GM12878 (cell line): Measurements from ENCODE around the gene CALR. TPM values are rescaled to one million over a fixed set of nuclear protein-coding genes. Genes with fewer than 3 reads are reported as not detected.

Experiments used
- ASH2L ChIP-seq: fragments of 300-600, 200-600 bp; sonication (generic); IDR thresholded peaks from 2 replicates; pipeline ENCODE4 v1.6.1; 2017; ENCODE audit warnings: low read depth, mild to moderate bottlenecking, borderline replicate concordance
- HDAC6 ChIP-seq: fragments of 200-600 bp; sonication (generic); IDR thresholded peaks from one replicate; pipeline ENCODE4 v1.8.0; 2017; ENCODE audit warnings: antibody characterized with exemption; ENCODE audit not compliant: unreplicated experiment
- KLF5 ChIP-seq: fragments of 450-650 bp; IDR thresholded peaks from 2 replicates; pipeline ENCODE4 v1.6.1; 2014; ENCODE audit warnings: mild to moderate bottlenecking; ENCODE audit not compliant: partially characterized antibody
- MTA3 ChIP-seq: IDR thresholded peaks from 2 replicates; pipeline ENCODE4 v1.6.1; 2012; ENCODE audit warnings: low read length, inconsistent platforms, borderline replicate concordance
- RCOR1 ChIP-seq: conservative IDR thresholded peaks from 2 replicates; pipeline ENCODE4 v1.6.1; 2012; ENCODE audit warnings: low read depth, low read length, improper control_type of control experiment
- SMC3 ChIP-seq: IDR thresholded peaks from 2 replicates; pipeline ENCODE4 v1.6.1; 2011; ENCODE audit warnings: low read length, improper control_type of control experiment, borderline replicate concordance
- SREBF2 ChIP-seq: IDR thresholded peaks from 2 replicates; pipeline ENCODE4 v1.6.1; 2012; ENCODE audit warnings: mild to moderate bottlenecking, low read length
- TARDBP ChIP-seq: IDR thresholded peaks from 2 replicates; pipeline ENCODE4 v1.6.1; 2016; ENCODE audit warnings: borderline replicate concordance
- polyA plus RNA-seq, 11 experiments: library from polyadenylated mRNA; depleted of rRNA in 4 of 11; unstranded in 6 of 11; stranded (reverse) in 5 of 11; fragments of >200 nt; fragmentation: Nextera tagmentation in 4 of 11; fragmentation: Illumina TruSeq in 1 of 11; extraction: Ambion mirVana in 4 of 11; extraction: Trizol in 1 of 11; gene quantifications; 1 replicate in 1 of 11; 2 replicates in 10 of 11; pipeline versions ENCODE4 v1.2.1 to v1.2.3, GENCODE V29; 2011 to 2016; ENCODE audit warnings: inconsistent platforms in 2 of 11, missing spikeins in 2 of 11, low read depth in 1 of 11
- total RNA-seq, 4 experiments: library from RNA; depleted of rRNA in 3 of 4; stranded (reverse); fragments of >200 nt in 3 of 4; fragmentation: Illumina TruSeq in 1 of 4; extraction: Trizol in 1 of 4; gene quantifications; 2 replicates each; pipeline versions ENCODE4 v1.2.1 to v1.2.3, GENCODE V29; 2013 to 2021
- TF ChIP-seq, protein P1 (sequence below): IDR thresholded peaks from 2 replicates; pipeline ENCODE4 v1.6.1; 2012; ENCODE audit warnings: improper control_type of control experiment, low read depth, low read length; ENCODE audit not compliant: insufficient replicate concordance
- TF ChIP-seq, protein P2 (sequence below): fragments of 450-650 bp; conservative IDR thresholded peaks from 2 replicates; pipeline ENCODE4 v1.6.1; 2017; ENCODE audit warnings: mild to moderate bottlenecking, moderate library complexity
- TF ChIP-seq, protein P3 (sequence below): fragments of 450-650 bp; formaldehyde crosslinking; IDR thresholded peaks from 2 replicates; pipeline ENCODE4 v1.4.0; 2020; ENCODE audit warnings: mild to moderate bottlenecking, moderate library complexity

Gene CALR
- total and polyA plus RNA-seq, 10 of the 15 experiments (the other 5 are each of a cell fraction or from before 2014, with no cell fraction given) = 202 to 1,451 (median 749) TPM

DNA sequence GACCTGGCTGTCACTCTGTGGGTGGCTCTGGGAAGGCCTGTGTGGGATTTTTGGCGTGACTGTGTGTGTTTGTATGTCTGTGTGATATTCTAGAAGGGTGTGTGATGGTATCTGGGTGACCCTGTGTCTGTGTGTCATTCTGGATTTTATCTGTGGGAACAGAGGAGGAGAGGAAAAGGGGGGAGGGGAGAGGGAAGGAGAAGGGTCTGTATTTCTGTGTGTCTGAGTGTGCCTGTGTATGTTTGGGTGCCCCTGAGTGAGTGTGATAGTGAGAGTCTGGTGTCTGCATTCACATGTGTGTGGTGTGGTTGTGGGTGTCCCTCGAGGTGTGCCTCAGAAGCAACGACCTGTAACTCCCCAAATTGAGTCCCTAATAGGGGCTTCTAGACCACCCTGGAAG is 48.8 kb downstream of the CALR start (continued):
- TF ChIP-seq KLF5 = no peak
- no peak for TF ChIP-seq MTA3
- TF ChIP-seq, protein P1, sequence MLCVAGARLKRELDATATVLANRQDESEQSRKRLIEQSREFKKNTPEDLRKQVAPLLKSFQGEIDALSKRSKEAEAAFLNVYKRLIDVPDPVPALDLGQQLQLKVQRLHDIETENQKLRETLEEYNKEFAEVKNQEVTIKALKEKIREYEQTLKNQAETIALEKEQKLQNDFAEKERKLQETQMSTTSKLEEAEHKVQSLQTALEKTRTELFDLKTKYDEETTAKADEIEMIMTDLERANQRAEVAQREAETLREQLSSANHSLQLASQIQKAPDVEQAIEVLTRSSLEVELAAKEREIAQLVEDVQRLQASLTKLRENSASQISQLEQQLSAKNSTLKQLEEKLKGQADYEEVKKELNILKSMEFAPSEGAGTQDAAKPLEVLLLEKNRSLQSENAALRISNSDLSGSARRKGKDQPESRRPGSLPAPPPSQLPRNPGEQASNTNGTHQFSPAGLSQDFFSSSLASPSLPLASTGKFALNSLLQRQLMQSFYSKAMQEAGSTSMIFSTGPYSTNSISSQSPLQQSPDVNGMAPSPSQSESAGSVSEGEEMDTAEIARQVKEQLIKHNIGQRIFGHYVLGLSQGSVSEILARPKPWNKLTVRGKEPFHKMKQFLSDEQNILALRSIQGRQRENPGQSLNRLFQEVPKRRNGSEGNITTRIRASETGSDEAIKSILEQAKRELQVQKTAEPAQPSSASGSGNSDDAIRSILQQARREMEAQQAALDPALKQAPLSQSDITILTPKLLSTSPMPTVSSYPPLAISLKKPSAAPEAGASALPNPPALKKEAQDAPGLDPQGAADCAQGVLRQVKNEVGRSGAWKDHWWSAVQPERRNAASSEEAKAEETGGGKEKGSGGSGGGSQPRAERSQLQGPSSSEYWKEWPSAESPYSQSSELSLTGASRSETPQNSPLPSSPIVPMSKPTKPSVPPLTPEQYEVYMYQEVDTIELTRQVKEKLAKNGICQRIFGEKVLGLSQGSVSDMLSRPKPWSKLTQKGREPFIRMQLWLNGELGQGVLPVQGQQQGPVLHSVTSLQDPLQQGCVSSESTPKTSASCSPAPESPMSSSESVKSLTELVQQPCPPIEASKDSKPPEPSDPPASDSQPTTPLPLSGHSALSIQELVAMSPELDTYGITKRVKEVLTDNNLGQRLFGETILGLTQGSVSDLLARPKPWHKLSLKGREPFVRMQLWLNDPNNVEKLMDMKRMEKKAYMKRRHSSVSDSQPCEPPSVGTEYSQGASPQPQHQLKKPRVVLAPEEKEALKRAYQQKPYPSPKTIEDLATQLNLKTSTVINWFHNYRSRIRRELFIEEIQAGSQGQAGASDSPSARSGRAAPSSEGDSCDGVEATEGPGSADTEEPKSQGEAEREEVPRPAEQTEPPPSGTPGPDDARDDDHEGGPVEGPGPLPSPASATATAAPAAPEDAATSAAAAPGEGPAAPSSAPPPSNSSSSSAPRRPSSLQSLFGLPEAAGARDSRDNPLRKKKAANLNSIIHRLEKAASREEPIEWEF = no peak
- TF ChIP-seq, protein P2, sequence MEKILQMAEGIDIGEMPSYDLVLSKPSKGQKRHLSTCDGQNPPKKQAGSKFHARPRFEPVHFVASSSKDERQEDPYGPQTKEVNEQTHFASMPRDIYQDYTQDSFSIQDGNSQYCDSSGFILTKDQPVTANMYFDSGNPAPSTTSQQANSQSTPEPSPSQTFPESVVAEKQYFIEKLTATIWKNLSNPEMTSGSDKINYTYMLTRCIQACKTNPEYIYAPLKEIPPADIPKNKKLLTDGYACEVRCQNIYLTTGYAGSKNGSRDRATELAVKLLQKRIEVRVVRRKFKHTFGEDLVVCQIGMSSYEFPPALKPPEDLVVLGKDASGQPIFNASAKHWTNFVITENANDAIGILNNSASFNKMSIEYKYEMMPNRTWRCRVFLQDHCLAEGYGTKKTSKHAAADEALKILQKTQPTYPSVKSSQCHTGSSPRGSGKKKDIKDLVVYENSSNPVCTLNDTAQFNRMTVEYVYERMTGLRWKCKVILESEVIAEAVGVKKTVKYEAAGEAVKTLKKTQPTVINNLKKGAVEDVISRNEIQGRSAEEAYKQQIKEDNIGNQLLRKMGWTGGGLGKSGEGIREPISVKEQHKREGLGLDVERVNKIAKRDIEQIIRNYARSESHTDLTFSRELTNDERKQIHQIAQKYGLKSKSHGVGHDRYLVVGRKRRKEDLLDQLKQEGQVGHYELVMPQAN = no peak
- no peak for TF ChIP-seq TARDBP
- TF ChIP-seq SREBF2 = no peak
- no peak for TF ChIP-seq SMC3
- no peak for TF ChIP-seq RCOR1
- TF ChIP-seq, protein P3, sequence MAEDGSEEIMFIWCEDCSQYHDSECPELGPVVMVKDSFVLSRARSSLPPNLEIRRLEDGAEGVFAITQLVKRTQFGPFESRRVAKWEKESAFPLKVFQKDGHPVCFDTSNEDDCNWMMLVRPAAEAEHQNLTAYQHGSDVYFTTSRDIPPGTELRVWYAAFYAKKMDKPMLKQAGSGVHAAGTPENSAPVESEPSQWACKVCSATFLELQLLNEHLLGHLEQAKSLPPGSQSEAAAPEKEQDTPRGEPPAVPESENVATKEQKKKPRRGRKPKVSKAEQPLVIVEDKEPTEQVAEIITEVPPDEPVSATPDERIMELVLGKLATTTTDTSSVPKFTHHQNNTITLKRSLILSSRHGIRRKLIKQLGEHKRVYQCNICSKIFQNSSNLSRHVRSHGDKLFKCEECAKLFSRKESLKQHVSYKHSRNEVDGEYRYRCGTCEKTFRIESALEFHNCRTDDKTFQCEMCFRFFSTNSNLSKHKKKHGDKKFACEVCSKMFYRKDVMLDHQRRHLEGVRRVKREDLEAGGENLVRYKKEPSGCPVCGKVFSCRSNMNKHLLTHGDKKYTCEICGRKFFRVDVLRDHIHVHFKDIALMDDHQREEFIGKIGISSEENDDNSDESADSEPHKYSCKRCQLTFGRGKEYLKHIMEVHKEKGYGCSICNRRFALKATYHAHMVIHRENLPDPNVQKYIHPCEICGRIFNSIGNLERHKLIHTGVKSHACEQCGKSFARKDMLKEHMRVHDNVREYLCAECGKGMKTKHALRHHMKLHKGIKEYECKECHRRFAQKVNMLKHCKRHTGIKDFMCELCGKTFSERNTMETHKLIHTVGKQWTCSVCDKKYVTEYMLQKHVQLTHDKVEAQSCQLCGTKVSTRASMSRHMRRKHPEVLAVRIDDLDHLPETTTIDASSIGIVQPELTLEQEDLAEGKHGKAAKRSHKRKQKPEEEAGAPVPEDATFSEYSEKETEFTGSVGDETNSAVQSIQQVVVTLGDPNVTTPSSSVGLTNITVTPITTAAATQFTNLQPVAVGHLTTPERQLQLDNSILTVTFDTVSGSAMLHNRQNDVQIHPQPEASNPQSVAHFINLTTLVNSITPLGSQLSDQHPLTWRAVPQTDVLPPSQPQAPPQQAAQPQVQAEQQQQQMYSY = no peak
- no peak for TF ChIP-seq ASH2L
- no peak for TF ChIP-seq HDAC6
